Fibroblast of the conjunctiva (primary cell): ENCODE measurements around the gene ELMO3.

Source experiments
- DNase-seq: peaks from one replicate; pipeline ENCODE4 v3.0.0-alpha.2; 2010; ENCODE audit warnings: low read depth

ELMO3 gene

DNA sequence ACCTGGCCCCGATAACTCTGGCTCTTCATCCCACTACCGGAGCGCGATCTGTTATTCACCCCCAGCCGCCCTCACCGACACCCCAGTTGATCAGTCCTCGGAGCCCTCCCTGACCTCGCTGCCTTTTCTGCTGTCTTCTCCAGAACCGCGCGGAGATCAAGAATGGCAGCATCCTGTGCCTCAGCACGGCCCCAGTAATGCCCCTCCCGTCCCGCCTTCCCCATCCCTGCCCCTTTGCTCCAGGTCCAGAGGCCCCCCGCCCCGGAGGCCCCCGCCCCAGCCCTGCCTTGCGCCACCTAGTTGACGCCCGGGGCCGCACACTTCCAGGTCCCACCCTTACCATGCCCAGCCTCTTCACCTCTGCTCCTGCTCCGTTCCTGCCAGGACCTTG is 872 bp downstream of the ELMO3 start:
- DNase-seq = no peak

DNA sequence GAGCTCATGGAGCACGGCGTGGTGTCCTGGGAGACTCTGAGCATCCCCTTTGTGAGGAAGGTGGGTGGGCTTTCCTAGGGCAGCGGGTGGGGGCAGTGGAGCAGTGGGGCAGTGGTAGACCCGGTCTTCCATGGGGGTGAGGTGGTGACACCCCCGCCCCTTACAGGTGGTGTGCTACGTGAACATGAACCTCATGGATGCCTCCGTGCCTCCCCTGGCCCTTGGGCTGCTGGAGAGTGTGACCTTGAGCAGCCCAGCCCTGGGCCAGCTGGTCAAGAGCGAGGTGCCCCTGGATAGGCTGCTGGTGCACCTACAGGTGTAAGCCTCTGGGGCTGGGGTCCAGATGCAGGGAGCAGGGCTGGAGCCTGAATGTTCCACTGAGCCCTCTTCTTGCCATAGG is 1.6 kb downstream of the ELMO3 start:
- no peak for DNase-seq

DNA sequence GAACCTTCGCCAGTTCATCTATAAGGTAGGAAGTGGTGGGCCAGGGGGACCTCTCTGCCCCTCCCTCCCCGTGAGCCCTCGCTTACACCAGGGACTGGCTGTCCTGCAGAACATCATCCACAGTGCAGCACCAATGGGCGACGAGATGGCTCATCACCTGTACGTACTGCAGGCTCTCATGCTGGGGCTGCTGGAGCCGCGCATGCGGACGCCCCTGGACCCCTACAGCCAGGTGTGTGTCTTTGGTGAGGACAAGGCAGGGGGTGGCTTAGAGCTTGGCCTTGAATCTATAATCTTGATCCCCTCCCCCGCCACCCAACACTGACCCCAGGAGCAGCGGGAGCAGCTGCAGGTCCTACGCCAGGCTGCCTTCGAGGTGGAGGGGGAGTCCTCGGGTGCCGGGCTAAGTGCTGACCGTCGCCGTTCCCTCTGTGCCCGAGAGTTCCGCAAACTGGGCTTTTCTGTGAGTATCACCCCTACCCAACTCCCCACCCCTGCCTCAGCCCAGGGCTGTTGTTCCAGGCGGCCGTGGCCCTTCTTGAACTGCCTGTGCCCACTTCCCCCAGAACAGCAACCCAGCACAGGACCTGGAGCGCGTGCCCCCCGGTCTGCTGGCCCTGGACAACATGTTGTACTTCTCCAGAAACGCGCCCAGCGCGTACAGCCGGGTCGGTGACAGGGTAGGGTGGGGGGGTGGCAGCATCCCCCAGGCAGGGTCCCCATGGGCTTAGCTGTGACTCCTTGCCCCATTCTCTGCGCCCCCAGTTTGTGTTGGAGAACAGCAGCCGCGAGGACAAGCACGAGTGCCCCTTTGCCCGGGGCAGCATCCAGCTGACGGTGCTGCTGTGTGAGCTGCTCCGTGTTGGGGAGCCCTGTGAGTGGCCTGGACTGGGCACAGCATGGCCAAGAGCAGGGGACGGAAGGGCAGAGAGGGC is 2.7 kb downstream of the ELMO3 start:
- DNase-seq = no peak

DNA sequence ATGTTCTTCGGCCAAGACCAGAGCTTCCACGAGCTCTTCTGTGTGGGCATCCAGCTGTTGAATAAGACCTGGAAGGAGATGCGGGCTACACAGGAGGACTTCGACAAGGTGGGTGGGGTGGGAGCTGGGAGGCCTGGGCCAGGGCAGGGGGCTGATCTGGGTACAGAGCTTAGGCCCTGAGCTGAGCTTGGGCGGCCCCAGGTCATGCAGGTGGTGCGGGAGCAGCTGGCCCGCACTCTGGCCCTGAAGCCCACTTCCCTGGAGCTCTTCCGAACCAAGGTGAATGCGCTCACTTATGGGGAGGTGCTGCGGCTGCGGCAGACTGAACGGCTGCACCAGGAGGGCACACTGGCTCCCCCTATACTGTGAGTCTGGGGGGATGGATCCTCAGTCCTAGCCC is 3.5 kb downstream of the ELMO3 start:
- DNase-seq = no peak

DNA sequence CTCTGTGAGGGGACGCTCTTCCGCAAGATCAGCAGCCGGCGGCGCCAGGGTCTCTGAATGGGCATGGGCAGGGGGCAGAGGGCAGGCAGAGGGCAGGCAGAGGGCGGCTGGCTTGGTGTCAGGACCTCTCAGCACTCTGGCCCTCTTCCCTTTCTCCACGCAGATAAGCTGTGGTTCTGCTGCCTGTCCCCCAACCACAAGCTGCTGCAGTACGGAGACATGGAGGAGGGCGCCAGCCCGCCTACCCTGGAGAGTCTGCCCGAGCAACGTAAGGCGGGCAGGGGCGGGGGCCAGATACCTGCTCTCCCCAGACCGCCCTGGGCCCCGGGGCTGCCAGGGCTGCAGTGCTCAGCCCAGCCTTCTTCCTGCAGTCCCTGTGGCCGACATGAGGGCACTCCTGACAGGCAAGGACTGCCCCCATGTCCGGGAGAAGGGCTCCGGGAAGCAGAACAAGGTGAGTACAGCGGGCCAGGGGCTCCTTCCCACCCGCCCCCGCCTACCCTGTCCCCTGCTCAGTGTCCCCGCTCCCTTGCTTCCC is 4.1 kb downstream of the ELMO3 start:
- DNase-seq = no peak

DNA sequence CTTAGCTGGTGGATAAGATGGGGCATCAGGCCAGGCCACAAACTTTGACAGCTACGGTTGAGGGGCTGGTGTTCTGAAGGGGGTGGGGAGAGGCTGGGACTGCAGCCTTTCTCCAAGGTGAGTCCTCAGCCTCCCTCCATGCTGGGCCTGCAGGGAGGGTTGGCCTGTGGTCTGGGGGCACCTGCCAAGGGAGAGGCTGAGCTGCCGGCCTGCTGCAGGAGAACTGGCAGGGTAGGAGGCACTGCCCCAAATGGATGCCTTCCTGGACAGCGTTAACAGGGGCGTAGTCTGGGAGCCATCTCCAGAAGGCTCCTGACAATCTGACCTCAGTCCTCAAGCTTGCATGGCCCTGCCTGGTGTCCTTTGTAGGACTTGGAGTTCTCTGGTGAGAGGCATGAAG is 5.1 kb downstream of the ELMO3 start:
- DNase-seq = no peak

DNA sequence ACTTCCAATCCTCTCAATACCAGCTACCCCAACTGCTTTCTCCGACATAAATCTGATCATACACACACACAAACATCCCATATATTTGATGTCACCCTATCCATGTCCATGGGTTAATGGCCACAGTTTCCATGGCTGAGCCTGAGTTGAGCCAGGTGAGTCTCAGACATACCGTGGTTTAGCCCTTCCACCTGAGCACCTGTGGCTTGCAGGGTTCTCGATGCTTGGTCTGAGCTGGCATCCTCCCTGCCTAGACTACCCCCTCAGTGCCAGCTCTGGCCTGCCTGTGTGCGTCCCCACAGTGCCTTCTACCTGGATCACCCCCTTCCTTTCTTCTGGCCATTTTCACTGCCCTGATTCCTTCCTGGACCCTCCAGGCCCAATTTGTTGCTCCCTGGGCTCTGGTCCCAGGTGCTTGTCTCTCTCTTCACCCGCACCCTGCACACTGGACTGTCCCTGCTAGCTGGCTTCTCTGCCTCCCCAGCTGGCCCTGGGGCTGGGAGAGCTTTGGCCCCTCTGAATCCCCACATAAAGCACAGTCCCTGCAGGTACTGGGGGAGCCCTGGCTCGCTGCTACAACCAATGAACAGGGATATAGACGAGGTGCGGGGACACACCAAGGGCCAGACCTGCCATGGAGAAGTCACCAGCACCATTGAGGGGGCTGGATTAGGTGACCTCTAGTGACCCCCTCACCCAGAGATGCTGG is 7.4 kb downstream of the ELMO3 start:
- DNase-seq = no peak

DNA sequence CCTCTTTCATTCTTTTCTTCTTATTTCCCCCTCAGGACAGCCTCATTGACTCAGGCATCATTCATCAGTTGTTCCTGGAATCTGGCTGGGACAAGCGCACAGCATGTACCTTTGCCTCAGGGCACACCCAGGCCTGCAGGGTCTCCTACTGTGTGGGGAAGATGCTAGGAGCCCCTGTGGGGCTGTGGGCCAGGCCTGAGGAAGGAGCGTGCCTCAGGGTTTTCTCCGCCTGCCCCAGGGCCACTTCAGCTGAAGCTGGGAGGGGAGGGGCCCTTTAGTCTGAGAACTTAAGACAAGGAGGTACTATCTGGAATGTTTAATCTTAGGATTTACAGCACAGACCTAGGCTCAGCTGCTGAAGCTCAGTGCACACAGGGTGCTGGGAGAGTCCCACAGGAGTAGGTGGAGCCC is 7.9 kb downstream of the ELMO3 start:
- DNase-seq = no peak

DNA sequence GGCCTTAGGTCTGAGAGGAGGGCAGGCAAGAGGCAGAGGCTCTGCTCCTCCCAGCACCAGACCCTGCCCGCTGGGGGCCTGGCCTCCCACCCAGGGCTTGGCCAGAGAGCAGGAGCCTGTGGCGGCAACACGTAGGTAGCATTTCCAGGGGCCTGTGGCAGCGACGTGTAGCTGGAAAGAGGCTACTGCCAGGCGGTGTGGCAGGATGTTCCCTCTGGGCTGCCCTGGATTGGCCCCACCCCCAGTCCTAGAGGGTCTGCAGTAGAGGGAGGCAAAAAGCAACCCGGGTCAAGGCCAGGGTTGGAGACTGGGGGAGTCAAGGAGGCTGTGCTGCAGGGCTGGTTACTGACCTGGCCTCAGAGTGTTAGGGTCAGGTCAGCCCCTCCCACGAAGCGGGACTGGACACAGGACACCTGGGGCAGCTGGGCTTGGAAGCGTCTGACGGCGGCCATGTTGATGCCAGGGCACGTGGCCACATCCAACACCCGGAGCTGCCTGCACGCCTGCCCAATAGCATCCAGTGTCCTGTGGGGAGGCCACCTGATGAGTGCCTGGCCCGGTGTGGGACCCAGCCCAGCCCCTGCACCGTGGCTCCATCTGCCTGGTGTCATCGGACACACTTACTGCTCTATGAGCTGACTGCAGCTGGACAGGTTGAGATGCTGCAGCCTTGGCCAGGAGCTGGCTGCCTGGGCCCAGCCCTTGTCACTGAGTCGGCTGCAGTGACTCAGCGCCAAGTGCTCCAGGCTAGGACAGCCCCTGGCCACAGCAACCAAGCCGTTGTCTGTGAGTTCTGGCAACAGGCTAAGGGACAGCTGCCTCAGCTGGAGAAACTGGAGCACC is 8.5 kb downstream of the ELMO3 start:
- no peak for DNase-seq

DNA sequence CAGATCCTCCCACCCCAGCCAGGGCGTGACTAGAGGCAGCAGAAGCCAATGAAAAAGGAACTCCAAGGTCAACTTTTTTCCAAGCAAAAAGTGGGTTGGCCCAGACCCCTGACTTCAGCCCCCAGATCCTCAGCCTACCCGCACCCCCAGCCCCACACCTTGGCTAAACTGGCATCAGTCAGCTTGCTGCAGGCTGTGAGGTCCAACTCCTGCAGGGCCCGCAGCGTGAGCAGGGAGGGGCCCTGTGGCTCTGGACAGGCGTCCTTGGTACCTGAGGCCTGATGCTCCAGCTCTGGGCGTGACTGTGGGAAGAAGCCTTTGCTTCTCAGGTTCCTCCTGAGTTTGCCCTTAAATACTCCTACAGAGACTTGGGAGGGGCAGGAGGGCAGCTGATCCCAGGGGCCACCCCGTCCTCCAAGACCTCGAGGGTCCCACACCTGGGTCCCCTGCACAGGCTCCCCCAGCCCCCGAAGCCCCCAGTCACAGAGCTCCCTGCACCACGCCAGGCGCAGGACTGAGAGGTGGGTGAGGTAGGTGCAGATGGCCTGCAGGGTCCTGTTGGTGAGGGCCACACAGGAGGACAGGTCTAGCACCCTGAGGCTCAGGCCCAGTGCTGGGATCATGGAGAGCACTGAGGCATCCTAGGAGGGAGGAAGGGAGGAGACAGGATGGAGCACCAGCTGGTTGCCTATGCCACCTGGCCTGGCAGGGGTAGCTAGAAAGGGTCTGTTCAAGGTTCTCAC is 9.4 kb downstream of the ELMO3 start:
- no peak for DNase-seq

DNA sequence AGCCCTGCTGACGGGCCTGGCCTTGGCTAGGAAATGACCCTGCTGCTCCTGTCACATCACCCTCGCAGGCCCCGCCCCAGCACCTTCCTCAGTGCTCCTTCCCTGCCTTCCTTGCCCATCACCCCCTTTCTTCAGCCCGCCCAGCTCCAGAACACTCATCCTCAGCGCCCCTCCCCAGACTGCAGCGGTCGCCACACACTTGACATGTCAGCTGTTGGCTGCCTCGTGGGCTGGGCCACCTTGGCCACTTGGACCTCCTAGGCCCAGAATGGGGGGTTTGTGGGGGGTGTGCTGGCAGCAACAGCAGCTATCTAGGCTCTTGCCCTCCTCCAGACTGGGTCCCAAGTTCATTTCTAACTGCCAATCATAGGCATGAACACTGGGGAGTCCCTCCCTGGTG is 10.6 kb downstream of the ELMO3 start:
- DNase-seq = no peak

DNA sequence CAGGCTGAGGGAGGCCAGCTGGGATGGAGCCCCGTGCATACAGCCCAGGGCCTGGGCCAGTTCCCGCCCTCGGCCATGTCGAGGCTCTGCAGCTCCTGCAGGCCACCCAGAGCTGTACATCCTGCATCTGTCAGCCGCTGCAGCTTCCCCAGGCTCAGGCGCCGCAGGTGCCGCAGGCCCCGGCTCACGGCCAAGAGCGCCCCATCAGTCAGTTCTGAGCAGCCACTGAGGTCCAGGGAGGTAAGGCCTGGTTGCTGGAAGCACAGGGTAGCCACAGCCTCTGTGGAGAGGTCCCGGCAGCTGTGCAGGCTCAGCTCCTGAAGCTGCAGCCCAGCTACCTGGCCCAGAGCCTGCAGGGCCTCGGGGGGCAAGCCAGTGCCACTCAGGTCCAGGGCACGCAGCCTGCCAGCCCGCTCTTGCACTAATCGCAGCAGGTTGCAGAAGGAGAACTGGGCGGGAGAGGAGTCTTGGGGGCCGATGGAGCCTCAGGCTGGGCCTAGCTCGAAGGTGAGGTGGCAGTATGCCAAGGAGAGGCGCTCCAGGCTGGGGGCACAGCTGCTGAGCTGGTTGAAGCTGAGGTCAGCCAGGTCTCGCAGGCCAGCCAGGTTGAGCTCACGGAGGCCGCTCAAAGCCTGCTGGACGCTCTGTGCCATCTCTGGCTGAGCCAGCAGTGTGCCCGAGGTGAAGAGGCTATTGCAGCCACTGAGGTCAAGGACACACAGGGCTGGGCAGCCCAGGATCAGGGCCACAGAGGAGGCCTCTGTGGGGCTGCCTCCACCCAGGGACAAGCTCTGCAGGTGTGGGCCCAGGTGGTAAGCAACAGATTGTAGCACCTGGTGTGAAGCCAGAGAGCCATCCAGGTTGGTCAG is 11.4 kb downstream of the ELMO3 start:
- no peak for DNase-seq

DNA sequence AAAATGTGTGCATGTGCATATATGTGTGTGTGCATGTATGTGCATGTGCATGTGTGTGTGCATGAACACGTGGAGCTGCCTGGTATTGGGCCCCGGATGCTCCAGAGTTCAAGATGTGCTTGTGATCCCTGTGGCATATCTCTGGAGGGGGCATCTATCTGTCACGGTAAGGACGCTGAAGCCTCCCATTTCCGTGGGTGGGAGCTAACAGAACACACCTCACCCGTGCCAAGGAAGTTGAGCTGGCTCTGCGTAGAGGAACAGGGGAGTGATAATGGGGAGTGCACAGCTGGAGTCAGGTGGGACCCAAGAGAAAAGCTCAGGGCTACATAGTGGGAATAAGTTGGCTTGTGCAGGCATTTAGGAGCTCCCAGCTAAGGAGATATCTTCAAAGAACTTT is 12.7 kb downstream of the ELMO3 start:
- DNase-seq = no peak

DNA sequence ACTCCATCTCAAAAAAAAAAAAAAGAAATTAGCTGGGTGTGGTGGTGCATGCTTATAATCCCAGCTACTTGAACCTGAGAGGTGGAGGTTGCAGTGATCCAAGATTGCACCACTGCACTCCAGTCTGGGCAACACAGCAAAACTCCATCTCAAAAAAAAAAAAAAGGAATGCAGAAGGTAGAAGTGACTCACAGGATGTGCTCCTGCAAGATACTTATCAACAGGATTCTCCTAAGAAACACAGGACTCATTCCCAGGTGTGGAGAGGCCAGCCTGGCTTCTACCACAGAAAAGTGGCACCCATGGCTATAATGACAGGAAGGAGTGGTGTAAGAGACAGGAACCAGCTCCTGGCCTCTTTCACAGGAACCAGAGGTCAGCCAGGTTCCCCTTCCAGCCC is 13.8 kb downstream of the ELMO3 start:
- no peak for DNase-seq

DNA sequence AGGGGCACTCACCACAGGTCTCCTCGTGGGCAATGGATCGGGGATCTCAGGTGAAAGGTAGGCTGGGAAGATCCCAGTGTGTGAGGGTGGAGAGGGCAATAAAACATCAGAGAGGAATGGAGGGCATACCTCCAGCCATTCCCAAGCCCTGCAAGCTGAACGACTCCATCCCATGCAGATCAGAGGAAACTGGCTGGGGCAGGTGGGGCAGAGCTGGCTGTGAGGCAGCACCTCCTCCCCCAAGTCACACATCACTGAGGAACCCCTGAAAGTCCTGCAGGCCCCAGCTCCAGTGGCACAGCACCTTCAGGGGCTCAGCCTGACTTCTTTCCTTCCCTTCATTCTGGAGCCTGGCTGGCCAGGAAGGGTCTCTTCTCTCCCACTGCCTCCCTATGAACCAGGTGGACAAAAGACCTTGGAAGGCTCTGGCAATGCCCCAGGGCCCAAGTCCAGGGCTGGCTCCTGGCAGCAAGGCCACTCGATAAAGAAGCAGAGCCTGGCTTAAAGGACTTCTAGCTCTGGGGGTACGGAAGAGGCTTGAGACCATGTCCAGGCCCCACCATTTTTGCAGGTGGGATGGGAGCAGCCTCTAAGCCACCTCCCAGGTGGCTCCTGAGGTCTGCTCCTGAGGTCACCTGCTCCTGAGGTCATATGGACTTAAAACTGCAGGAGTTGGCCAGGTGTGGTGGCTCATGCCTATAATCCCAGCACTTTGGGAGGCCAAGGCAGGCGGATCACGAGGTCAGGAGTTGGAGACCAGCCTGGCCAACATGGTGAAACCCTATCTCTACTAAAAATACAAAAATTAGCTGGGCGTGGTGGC is 14.5 kb downstream of the ELMO3 start:
- no peak for DNase-seq

DNA sequence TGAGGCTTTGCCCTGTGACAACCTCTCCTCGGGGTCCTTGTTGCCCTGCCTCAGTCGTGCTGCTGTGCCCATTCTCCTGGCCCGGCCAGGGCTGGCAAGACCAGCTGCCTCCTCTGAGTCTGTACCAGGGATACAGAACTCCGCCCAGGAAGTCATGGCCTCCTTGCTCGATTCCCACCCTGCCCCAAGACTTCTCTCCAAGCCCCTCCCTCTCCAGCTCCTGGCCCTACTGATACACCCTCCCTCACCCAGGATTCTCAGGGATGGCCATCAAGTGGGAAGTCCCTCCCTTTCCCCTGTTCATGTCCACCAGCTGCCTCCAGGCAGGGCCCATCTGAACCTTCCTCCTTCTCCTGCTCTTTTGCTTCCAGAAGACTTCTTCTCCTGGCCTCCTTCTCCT is 16.8 kb downstream of the ELMO3 start:
- DNase-seq = no peak

DNA sequence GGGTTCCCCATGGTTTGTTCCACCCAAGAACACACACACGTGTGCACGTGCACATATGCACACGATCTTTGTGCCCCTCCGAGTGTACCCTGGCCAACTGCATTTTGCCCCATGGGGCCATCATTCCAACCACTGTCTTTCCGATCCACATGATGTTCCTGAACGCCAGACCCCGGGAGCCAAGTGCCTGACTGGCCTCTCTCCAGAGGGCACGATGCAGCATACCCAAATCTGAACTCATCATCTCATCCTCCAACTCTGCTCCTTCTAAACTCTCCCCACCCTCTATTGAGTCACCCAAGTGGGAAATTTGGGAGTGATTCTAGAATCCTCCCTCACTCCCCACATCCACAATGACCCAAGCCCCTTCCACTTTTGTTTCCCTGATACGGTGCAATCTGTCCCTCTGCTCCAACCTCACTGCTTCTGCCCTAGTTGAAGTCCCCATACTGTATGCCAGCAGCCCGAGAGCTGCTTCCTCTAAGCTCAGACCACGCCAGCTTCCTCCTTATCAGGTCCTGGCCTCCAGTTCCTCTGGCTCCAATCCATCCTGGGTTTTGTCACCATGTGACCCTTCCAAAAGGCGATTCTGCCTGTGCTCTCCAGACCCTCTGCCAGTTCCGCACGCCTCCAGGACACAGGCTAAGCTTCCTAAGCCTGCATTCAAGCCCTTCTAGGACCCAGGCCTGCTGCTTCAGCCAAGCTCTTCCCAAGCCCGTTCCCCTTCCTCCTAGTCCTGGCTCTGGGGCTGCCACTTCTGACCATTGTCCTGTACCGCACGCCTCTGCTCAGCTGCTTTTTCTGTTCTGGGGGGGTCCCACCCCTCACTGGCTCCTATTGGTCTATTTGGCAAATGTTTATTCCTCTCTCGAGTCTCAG is 17.9 kb downstream of the ELMO3 start:
- no peak for DNase-seq

DNA sequence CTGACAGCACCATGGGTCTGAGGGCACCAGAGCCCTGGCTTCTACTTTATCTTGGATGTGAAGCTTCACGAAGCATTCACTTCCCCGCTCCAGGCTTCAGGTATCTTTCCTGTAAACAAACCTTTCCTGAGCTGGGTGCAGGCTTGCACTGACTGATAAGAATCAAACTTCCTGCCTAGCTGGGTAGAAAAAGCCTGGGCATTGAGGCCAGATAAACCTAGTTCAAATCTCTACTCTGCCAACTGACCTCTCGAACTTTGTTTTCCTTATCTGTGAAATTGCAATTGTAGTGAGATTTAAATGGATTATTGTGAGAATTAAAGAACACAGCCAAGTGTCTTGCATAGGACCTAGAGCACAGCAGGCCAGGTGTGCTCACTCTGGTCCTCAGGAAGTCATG is 25.1 kb downstream of the ELMO3 start:
- no peak for DNase-seq
